Measurements from ENCODE around the gene ATF6.

DNA sequence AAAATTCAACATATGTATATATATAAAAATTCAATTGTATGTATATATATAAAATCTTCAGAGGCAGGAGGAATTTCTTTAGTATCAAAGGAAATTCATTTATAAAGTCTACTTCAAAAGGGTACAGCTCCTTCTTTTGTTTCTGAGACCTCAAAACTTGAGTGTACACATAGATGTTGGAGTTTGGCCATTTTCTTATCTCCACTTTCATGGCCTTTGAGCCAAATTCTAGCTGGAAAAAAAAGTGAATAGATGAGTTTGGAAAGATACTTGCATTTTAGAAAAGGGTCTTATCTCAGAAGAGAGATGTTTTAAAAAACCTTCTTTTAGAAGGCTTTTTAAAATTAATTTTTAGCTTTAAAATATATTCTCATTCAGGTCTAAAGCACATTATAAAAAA, 103.2 kb downstream of the ATF6 start:
- TF ChIP-seq POLR2A (IDR thresholded peaks at IDR 0.05): no peak
- TF ChIP-seq, protein P1, sequence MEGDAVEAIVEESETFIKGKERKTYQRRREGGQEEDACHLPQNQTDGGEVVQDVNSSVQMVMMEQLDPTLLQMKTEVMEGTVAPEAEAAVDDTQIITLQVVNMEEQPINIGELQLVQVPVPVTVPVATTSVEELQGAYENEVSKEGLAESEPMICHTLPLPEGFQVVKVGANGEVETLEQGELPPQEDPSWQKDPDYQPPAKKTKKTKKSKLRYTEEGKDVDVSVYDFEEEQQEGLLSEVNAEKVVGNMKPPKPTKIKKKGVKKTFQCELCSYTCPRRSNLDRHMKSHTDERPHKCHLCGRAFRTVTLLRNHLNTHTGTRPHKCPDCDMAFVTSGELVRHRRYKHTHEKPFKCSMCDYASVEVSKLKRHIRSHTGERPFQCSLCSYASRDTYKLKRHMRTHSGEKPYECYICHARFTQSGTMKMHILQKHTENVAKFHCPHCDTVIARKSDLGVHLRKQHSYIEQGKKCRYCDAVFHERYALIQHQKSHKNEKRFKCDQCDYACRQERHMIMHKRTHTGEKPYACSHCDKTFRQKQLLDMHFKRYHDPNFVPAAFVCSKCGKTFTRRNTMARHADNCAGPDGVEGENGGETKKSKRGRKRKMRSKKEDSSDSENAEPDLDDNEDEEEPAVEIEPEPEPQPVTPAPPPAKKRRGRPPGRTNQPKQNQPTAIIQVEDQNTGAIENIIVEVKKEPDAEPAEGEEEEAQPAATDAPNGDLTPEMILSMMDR (IDR thresholded peaks at IDR 0.05): no peak
